Lung (tissue), 12 donors: ENCODE data around the gene DUSP6. TPM values are rescaled to one million over a fixed set of nuclear protein-coding genes. Genes with fewer than 3 reads are reported as not detected.

Source experiments
- ATAC-seq: fragments of 200-7000 bp; cut with Tn5 transposase; one replicate; pipeline ENCODE4 v1.9.1; 2020; ENCODE audit warnings: moderate number of reproducible peaks; ENCODE audit not compliant: insufficient read depth, low FRiP score
- DNase-seq, 3 donors: peaks; one replicate each; pipeline ENCODE4 v3.0.0-alpha.2; 2013 to 2017
- H3K27ac ChIP-seq, 2 donors: one replicate each; pipeline ENCODE4 v1.5.1; 2013; ENCODE audit warnings: mild to moderate bottlenecking in 2 of 2, moderate library complexity in 2 of 2, control low read depth in 1 of 2, inconsistent platforms in 1 of 2, low read depth in 1 of 2, low read length in 1 of 2
- H3K27me3 ChIP-seq, 3 donors: one replicate each; pipeline ENCODE4 v1.5.1; 2013; ENCODE audit warnings: low read length in 2 of 3; ENCODE audit not compliant: control insufficient read depth in 3 of 3, insufficient read depth in 3 of 3
- H3K36me3 ChIP-seq, 4 donors: one replicate each; pipeline ENCODE4 v1.5.1; 2013; ENCODE audit warnings: low read length in 4 of 4, mild to moderate bottlenecking in 1 of 4, moderate library complexity in 1 of 4; ENCODE audit not compliant: control insufficient read depth in 4 of 4, insufficient read depth in 4 of 4
- H3K4me1 ChIP-seq, 5 donors: one replicate each; pipeline ENCODE4 v1.5.1; 2013; ENCODE audit warnings: low read length in 5 of 5, mild to moderate bottlenecking in 2 of 5, moderate library complexity in 1 of 5; ENCODE audit not compliant: control insufficient read depth in 5 of 5, insufficient read depth in 5 of 5
- H3K4me3 ChIP-seq: one replicate; pipeline ENCODE4 v1.5.1; 2013; ENCODE audit warnings: mild to moderate bottlenecking, control low read depth, moderate library complexity
- H3K9ac ChIP-seq, 2 donors: one replicate each; pipeline ENCODE4 v1.5.1; 2013; ENCODE audit warnings: low read length in 2 of 2, control low read depth in 1 of 2; ENCODE audit not compliant: insufficient read depth in 1 of 2
- H3K9me3 ChIP-seq, 4 donors: one replicate each; pipeline ENCODE4 v1.5.1; 2013; ENCODE audit warnings: low read length in 3 of 4, mild to moderate bottlenecking in 1 of 4, moderate library complexity in 1 of 4; ENCODE audit not compliant: control insufficient read depth in 4 of 4, insufficient read depth in 3 of 4
- CTCF ChIP-seq: IDR thresholded peaks from 2 replicates; pipeline ENCODE4 v1.5.1; 2012; ENCODE audit warnings: mild to moderate bottlenecking; ENCODE audit errors: control extremely low read depth, extremely low read depth
- WGBS, 2 donors: extraction: QIAGEN DNeasy Blood & Tissue Kit; methylation state at CpG; one replicate each; pipeline ENCODE4 v1.1.7; 2013; 5-methylcytosine and 5-hydroxymethylcytosine counted together
- polyA plus RNA-seq, 2 donors: library from polyadenylated mRNA; stranded (reverse); fragments of 200-250 nt; gene quantifications; one replicate each; pipeline ENCODE4 v1.2.1, GENCODE V29; 2013
- total RNA-seq, 2 donors: library from RNA; depleted of rRNA in 1 of 2; stranded (reverse); fragments of >200 nt in 1 of 2; gene quantifications; one replicate each; pipeline ENCODE4 v1.2.1, GENCODE V29; 2014 to 2021
- donor health status: control.
- donor health status: control.
- donor health status: Bipolar disorder and iron deficiency.
- donor health status: healthy.
- donor health status: DM: yes; HTN: yes; CAD: no.

The DUSP6 gene
- total and polyA plus RNA-seq, 4 donors: 37.8 to 187 (median 155) TPM

DNA sequence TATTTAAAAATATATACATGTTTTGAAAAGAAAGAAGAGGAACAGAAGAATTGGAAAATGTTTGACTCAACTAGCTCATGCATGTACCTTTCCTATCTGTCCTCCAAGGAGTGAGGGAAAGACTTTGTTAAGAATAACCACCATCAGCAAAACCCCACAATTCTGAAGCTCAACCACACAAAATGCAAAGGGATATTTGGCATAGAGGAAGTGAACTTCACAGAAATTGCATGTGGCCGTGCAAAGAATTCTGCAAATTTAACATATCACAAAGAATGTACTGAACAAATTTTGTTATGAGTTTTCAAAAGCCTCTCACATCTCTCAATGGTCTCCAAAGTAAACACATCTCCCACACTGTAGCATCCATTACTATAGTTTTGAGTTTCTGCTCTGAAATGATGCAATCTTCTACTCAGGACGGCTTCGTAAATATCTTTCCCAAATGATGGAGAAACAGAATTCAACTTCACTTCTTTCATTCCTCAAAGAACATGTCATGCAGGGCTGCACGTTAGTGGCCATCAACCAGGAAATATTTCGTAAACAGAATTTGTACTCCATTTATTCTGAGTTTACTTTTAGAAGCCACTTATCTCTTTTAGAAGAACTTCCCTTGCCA, 17.6 kb downstream of the DUSP6 start:
- Histone ChIP-seq H3K9ac (no peak overlapping the region), H3K36me3 (no peaks in the 10 kb centered on the region), H3K27ac (no peak overlapping the region), H3K27me3 (no peaks in the 10 kb centered on the region), H3K4me1 (peaks cover 4 to 9% (median 6%) of the 10 kb centered on the region in 5 donors), H3K4me3 (no peak overlapping the region), H3K9me3 (no peaks in the 10 kb centered on the region)
- DNase-seq (peak in 2 of 3 donors; percentile 47 to 60), ATAC-seq (no peak)
- no peak for TF ChIP-seq CTCF
- 16 to 21% methylated on average over 5 of the region's 5 CpGs for WGBS, 2 donors

GRCh38 chr12:89333564-89334252, 18.6 kb downstream of the DUSP6 start:
- ATAC-seq: peak; percentile 62
- Histone ChIP-seq H3K36me3 (no peaks in the 10 kb centered on the region), H3K4me1 (peaks cover 4 to 11% (median 6%) of the 10 kb centered on the region in 5 donors), H3K9ac (no peak overlapping the region), H3K27ac (no peak overlapping the region), H3K4me3 (no peak overlapping the region), H3K9me3 (no peaks in the 10 kb centered on the region), H3K27me3 (no peaks in the 10 kb centered on the region)
- WGBS, 2 donors: 45 to 57% methylated on average over 4 of the region's 4 CpGs
- no peak for TF ChIP-seq CTCF
- DNase-seq: peak in 1 of 3 donors; percentile 37

DNA sequence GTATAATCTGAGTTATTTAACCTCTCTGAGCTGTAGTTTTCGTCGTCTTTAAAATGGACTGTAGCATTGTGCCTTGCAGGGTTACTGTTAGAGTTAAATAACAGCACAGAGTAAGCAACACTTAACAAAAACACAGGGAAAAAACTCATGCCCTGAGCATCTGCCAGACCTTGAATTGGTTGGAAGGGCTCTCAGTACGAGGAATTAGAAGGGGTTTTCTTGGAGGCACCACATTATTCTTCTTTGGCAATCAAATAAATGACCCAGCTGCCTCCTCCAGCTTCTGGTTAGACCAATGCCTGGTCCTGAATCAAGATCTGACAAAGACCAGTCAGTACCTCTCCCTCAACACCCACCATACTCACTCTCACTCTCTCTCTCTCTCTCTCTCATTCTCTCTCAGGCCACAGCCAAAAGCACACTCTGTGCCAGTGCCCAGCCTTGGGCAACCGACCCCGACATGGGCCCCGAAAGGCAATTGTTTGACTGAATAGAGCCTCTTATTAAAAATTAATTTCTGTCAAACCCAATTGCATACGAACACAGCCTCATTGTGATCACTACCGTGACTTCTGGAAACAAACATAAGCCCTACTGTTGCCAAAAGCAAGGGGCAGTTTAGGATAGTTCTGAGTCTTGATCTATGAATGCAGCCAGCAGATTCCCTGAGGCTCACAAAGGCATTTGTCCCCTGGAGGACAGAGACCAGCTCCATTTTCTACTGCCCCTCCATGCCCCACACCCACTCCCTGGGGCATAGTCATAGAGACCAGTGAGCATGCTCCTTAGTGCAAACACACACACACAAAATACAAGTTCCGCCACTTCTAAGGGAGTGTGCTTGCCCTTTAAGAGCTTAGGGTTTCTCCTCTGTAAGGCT, 23.9 kb downstream of the DUSP6 start:
- Histone ChIP-seq H3K9me3 (no peaks in the 10 kb centered on the region), H3K4me3 (no peak overlapping the region), H3K9ac (no peak overlapping the region), H3K36me3 (no peaks in the 10 kb centered on the region), H3K27me3 (no peaks in the 10 kb centered on the region), H3K27ac (no peak overlapping the region), H3K4me1 (peaks cover 2 to 41% (median 12%) of the 10 kb centered on the region in 5 donors)
- no peak for TF ChIP-seq CTCF
- ATAC-seq (no peak), DNase-seq (peak in 2 of 3 donors; percentile 70 to 71)
- 78 to 86% methylated on average over 9 of the region's 9 CpGs for WGBS, 2 donors
